GM04503 (cell line): ENCODE results near the gene BRMS1.
"Not testable (repeated sequence)": the region's sequence is repeated elsewhere in the genome, so short reads cannot be mapped to it uniquely, and the experiment has no call there.

Experiments used
- DNase-seq: peaks from one replicate; pipeline ENCODE4 v3.0.0-alpha.2; 2012; ENCODE audit warnings: low read depth

Gene BRMS1

GRCh38 chr11:66344550-66345315 lies at the start of gene BRMS1:
BRMS1 (minus strand) TSS chr11:66345104; CDS start chr11:66342234, 2,870 bp downstream.
- peak; percentile 86 for DNase-seq

GRCh38 chr11:66393954-66394353 lies 49.0 kb upstream of the BRMS1 start:
- no peak for DNase-seq

- no peak for DNase-seq
These were observed 46.4 kb upstream of the BRMS1 start for GRCh38 chr11:66391322-66391721.

- peak; percentile 9 for DNase-seq
These were observed 44.0 kb upstream of the BRMS1 start for GRCh38 chr11:66388780-66389386.

GRCh38 chr11:66386171-66387069 lies 41.5 kb upstream of the BRMS1 start:
- peak; percentile 47 for DNase-seq

- DNase-seq, result not testable (repeated sequence)
These were observed 39.4 kb upstream of the BRMS1 start for GRCh38 chr11:66384316-66384715.

- DNase-seq, result not testable (repeated sequence)
These were observed 35.4 kb upstream of the BRMS1 start for GRCh38 chr11:66380264-66380663.

- DNase-seq, result not testable (repeated sequence)
These were observed 28.9 kb upstream of the BRMS1 start for GRCh38 chr11:66373690-66374287.

GRCh38 chr11:66373265-66373664 lies 28.4 kb upstream of the BRMS1 start:
- DNase-seq, result no peak

- DNase-seq, result no peak
These were observed 26.9 kb upstream of the BRMS1 start, which contains the start of gene SLC29A2 for GRCh38 chr11:66371627-66372415. SLC29A2 (minus strand) TSS chr11:66371760; CDS start chr11:66371591, 169 bp downstream.

GRCh38 chr11:66369073-66369894 lies 24.4 kb upstream of the BRMS1 start:
- DNase-seq, result no peak

- DNase-seq, result no peak
These were observed 23.6 kb upstream of the BRMS1 start for GRCh38 chr11:66368484-66368883.

- no peak for DNase-seq
These were observed 22.8 kb upstream of the BRMS1 start for GRCh38 chr11:66367561-66368312.

- no peak for DNase-seq
These were observed 22.1 kb upstream of the BRMS1 start for GRCh38 chr11:66366844-66367477.

- no peak for DNase-seq
These were observed 21.1 kb upstream of the BRMS1 start for GRCh38 chr11:66365711-66366619.

GRCh38 chr11:66365166-66365565 lies 20.3 kb upstream of the BRMS1 start:
- DNase-seq, result no peak

GRCh38 chr11:66363805-66364535 lies 19.1 kb upstream of the BRMS1 start:
- no peak for DNase-seq
